ENCODE measurements around the gene CDK6.

The CDK6 gene

DNA sequence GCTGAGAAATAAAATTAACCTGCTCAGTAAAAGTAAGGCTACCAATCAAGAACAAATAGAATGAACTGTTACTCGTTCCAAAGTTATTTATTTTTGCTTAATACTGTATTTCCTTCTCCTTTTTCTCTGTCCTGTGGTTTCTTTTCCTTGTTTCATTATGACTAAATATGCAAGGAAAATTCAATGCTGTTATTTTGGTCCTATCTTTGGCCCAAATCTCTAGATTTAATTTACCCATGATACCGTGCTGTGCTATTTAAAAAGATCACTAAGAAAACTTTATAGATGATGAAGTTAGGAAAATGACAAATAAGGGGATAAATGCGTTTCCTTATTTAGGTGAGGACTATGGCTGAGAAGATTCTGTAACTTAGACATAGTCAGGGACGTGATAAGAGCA lies 200.8 kb downstream of the CDK6 start:
- no peak for DNase-seq

DNA sequence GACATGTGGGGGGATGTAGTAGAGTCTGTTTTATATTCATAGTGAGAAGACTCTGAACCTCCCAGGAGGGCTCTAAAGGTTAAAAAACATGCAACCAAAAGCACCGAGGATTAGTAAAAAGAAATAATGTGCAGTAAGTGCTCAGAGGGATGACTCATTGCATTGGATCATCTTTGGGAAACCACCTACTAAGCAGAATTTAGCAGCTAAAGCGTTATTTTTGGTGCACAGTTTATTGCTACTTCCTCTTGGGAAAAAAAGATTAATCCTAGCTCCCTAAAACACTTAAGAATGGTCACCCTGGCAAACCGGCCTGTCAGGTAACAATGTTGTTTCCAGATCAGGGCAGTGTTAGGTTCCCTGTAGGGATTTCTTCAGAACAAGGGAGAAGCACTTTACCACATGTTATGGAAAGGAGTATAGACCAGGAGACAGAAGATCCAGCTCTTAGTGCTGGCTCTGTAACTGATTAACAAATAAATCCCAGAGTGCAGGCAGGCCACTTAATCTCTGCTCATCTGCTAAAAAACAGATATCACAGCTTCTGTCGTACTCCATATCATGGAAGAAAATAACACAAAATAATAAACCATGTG lies 201.4 kb downstream of the CDK6 start:
- peak; percentile 20 for DNase-seq

DNA sequence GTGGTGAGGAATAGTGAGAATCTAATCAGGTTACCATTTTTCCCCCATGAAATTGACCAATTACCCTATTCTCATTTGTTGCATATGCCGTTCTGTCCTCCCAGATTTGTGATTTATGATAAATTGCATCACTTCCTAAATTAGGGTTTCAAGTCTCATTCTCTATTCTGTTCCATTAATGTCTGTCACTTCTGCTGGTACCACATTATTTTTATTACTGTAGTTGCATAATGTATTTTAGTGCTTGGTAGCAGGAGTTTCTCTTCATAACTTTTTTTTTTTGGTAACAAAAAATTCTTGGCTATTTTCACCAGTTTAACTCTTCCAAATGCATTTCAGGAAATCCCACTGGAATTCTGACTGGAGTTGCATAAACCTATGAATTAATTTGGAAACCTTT lies 202.2 kb downstream of the CDK6 start:
- DNase-seq, result no peak

DNA sequence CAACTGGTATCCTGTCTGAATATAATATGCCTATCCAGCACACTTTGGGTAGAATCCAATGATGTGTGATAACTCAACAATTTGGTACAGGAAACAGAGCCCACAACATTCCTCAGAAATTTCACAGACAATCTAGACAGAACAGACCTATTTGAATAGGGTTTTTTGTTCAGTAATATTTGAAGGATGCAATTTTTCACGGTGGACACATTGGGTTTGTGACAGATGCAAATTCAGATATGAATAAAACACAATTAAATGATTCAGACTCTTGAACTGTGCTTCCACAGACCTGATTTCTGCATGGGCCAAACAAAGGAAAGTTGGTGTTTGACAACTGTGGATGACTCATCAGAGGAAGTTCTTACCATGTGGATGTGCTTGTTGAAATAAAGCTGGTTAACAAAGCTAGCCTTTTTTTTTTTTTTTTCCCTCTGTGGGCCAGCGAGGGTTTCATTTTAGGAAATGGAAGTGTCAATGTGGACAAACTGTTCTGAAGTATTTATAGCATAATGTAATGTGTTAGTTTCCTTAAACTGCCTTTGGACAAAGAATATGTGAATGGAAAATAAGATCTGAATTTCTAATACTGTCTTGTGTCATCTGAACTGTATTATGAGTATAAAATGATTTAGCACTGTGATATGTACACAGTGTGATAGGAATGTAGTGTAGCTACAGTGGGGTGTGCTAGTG lies 203.0 kb downstream of the CDK6 start:
- peak; percentile 72 for DNase-seq

DNA sequence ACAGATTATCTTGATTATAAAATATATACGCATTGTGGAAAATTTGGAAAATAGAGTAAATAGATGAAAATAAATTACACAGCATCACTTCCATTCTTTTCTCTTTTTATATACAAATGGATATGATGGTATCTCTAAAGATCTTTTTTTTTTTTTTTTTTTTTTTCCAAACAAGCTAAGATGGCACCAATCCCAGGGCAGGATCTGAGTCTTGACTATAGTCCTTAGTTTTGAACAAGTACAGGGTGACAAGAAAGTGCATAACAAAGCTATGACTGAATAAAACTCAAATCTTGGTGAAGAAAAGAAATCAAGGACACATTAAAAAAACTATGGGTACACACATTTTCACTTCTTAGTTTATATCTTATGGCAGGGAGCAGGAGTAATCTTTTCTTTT lies 203.6 kb downstream of the CDK6 start:
- peak; percentile 41 for DNase-seq

DNA sequence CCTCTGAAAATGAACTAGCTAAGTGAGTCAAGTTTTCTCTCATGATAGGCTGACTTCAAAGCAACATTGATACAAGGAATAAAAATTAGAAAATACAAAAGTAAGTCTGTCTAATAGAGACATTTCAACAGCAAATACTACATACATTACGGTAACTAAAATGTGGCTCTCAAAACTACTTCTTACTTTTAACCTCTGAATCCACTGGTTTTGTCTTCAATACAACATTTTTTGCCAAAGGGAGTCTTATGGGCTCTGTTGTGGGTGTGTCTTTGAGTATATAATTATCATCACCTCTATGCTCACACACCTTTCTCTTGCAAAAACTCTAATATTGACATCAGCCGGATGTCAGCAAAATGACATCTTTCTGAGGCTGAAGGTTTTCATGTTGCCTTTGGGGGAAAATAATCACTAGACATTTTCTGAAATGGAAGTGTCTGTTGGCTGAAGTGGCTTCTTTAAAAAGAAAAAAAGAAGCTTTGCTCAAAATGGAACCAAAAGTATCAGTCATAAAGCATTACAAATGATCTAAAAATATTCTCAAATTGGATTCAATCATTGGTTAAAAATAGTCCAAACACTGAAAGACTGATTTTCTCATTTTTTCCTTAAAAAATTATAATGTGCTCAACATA lies 204.4 kb downstream of the CDK6 start:
- no peak for DNase-seq

DNA sequence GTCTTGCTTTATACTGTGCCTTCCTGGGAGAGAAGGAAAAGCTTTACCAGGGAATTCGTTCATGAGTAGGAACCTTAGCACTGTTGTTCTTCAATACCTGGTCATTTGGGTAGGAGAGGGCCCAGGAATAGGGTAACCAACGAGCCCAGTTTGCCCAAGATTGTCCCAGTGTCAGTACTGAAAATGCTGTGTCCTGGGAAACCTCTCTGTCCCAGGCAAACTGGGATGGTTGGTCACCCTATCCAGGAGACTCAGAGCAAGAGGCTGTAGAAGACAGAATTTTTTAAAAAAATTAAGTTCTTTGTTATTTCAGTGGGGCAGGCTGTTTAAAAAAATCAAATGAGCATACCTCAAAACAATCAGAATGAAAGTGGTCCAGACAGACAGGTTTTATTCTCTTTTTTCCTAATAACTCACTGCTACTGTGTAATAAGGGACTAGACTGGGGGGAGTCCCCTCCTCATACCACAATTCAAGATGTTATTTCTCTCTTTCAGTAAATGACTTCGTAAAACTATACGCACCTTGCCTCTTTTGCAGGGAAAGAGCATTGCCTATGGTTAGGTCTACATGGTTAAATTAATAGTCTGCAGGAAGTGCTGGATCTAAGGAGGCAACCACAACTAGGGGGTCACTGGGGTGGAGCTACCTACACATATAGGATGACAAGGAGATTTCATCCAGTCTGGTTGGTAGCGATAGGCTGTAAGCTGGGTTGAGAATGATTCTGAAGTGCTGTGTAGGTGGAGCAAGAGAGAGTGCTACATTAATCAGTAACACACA lies 205.1 kb downstream of the CDK6 start:
- DNase-seq, result no peak

DNA sequence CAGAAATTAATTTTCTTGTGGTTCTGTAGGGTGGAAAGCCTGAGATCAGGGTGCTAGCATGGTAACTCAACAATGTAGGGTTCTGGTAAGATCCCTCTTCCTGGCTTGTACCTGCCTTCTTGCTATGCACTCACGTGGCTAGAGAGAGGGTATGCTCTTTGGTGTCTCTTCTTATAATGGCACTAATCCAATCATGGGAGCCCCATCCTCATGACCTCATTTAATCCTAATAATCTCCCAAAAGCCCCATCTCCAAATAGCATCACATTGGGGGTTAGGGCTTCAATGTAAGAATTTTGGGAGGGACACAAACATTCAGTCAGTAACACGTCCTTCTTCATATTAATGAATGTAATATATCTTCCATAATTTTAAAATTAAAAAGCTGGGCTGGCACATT lies 206.6 kb downstream of the CDK6 start:
- DNase-seq, result no peak

DNA sequence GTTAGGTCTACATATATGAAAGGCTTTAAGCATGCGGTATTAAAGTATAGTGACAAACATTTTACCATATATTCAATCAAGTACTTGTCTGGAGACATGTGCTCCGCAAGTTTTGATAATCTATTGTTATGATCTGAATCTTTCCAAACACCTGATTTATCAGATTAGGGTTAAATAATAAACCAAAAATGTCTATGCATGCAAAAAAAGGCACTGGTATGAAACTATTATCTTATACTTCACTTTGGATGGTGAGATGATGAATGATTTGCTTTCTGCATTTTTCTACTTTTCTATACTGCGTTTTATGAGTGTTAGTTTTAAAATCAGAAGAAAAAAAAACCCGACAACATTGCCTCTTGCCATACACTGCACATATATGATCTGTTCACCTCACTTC lies 208.4 kb downstream of the CDK6 start:
- no peak for DNase-seq

DNA sequence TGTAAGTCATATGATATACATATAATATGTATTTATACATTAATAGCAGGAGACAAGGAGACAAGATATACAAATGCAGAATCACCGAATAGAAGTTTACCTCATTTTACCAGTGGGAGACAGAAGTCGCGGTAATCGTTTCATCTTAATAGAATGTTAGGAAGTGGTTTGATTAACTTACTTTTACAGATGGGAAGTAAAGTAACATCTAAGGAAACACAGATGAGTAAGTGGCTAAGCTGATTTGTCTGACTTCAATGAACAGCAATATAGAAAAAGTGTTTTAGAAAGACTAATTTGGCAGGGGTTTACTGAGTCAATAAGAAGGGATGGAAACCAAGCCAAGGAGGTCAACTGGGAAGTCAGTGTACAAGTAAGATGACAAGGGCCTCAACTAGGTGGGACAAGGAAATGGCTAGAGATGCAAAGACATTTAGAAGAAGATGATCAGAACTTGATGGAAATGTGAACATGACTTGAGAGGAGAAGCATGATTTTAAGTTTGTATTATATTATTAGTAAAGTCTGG lies 210.0 kb downstream of the CDK6 start:
- DNase-seq, result no peak

DNA sequence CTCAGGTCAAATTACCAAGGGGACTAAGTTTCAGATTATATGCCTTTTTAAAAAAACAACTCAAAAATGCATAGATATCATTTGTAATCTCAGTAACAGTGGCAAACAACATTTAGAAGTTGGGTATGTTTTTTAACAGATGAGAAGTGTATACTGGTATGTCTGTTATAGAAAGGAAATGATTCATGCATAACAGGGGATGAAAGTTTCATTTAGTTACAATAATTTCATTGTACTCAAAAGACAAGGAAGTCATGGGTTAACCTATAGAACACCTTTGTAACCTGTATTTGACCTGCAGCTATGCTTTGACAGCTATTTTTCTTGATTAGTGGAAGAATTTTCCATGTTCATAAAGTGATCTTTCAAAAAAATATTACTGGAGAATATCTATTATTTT lies 210.8 kb downstream of the CDK6 start:
- DNase-seq, result no peak

DNA sequence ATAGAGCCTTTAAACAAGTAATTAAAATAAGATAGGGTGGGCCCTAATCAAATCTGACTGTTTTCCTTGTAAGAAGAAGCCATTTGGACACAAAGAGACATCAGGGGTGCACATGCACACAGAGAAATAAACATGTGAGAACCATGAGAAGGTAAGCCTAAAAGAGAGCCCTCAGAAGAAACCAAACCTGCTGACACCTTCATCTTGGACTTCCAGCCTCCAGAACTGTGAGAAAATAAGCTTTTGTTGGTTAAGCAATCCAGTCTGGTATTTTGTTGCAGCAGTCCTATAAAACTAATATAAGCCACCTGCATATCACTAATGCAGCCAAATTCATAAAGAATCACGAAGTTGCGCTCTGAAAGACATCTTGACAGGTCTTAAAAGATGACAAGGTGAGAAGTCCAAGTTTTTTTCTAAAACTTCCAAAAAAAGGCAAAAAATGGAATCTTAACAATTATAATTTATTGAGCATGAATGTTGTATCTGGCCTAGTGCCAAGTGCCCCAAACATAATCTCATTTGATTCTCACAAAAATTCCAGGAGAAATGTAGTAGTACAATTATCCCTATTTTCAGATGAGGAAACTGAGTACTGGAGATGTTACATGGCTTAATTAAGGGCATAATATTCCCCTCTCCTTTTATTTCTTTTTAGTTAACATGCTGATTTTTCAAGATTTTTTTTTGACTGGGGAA lies 211.9 kb downstream of the CDK6 start:
- no peak for DNase-seq

DNA sequence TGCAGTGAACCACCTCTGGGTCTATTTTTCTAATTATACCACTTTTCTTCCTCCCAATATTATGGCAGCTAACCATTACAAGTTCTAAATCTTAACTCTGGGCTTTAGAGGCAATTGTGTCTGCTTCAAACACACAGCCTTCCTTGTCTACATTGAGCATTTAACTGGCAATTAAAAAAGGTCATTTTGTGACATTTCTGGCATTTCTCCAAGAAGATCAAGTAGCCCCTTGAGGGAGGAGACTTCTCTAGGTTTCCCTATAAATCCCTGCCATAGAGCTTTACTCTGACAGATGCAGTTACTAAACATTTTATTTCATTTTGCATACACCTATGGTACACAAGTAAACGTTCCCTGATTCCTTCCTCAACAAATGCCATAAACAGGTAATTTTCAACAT lies 212.8 kb downstream of the CDK6 start:
- no peak for DNase-seq

DNA sequence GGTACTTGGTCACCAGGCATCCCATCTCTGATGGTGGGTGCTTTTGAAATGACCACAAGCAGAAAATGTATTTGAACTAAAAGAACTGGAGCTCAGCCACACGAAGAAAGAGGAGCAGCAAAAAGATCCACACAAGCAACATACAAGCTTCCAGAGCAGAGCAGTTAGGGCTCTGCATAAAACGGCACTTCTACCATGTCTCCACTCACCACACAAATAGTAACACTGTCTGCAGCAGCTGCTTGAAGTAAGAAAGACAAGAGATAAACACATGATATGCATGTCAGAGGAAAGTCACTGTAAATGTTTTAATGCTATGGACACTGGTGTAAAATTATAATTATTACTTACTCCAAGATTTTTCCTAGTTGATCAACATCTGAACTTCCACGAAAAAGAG lies 213.7 kb downstream of the CDK6 start:
- no peak for DNase-seq

DNA sequence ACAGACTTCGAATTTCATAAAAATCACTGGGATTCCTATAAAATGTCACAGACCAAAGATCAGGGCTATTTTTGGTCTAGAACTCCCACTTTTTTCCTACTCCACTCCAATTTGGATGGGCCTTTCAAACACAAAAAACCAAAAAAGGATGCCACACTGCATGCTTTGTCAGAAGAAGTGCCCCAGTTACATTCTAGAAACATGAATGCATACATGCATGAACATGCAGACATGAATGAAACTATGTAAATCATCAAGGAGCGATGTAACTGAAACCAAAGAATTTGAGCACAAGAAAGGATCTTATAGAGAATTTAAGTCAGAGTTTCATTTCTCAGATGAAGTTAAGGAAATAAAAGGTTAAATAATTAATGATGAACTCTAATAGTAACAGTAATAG lies 214.3 kb downstream of the CDK6 start:
- no peak for DNase-seq

DNA sequence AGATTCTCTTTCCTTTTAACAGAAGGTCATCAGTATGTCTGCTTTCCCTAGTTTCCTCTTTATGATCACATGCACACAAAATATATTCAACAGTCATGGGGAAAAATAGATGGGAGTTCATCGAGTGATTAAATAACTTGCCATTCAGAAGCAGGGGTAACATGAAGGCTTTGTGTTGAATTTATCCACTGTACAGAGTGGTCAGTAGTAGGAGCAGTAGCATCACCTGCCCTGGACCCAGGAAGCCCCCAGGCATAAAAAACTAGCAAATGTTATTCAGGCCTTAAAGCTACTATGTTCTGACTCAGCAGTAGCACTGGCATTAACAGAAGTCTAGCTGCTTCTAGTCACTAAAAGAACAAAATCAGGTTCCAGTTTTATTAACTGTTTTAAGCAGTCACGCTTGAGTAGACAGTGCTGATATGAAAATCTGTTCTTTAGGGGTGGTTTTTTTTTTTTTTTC lies 214.8 kb downstream of the CDK6 start:
- peak; percentile 7 for DNase-seq

DNA sequence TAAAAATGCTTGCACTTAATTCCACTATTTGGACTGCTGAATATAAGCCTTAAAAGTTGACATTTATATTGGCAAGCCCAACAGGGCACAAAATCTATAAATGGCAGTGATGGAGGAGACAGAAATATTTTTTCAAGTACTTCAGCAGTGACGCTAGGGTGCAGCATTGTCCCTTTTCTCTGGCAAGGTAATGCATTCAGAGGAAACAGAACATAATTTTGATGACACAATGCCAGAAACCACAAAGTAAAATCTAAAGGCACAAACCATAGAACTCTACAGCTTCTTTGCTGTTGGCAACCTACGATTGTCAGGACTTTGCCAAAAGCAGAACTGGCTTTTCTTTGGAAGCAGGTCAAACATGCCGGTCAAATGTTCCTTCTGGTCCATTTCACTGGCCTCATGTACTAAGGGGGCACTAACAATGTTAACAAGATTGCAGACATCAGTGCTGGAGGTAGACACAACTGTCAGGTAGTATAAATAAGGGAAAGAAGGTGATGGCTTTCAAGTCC lies 215.3 kb downstream of the CDK6 start:
- peak; percentile 50 for DNase-seq

DNA sequence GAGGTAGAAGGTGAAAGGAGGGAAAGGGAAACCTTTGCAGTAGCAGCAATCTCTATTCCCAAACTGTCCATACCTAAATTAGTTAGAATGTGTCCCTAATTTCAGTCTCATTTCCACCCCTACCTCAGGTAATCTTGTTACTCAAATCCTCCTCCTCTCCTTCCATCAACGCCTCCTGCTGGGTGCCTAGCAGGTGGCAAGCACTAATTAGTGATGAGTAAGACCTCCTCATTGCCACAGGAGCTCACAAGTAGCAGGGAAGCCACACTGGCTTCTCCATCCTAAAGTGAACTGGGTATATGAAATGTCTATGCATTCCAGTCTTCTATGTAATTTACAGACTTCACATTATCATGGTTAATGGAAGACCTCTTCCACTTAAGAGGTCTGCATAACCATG lies 220.5 kb downstream of the CDK6 start:
- no peak for DNase-seq

DNA sequence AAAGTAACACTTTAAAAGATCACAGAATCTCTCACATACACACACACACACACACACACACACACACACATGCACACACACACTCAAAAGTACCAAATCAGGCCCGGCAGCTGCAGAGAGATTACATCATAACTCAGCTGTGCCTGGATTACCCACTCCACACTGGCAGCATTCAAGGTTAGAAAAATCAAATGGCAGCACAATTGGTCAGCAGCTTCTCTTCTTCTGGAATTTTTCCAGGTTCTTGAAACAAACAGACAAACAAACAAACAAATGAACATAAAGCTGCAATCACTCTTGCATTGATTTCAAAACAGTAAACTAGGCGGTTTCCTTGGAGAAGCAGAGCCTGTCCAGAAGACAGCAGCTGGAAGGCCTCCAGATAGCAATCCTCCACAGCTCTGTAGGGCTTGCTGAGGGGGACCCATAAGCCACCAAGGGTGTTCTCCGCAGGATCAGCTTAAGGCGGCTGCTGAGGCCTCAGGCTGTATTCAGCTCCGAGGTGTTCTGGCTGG lies 221.7 kb downstream of the CDK6 start:
- no peak for DNase-seq

DNA sequence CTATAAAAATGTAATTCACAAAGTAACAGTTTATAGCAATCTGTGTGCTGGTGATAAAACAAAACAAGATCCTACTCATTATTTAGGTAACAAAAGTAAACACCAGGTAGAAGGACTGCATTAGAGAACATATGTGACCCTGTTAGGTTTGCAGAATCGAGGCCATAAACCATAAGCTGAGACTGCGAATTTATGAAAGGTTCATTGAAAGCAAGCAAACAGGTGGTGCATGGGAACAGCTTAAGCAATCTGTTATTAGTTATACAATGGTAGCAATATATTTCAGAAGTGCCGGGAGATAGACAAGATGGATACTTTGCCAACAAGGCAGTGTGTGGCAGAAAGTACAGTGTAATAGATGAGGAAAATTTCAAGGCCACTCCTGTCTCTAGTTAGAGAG lies 222.7 kb downstream of the CDK6 start:
- DNase-seq, result no peak

DNA sequence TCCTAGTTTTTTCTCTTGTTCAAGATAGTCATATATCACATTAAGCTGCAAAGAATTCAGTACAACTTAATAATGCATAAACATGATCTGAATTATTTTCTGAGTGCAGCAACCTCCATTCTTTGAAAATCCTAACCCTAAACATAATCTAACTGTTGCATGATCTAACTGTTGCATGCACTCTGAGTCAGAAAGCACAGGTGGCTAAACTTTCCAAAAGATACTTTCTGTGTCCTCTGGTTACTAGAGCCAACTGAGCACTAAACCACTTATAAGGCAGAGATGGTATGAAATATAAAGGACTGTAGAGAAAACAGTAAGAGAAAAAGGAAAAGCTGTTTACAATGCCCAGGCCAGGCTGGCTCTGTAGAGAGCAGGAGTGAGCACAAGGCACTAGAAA lies 223.2 kb downstream of the CDK6 start:
- no peak for DNase-seq

DNA sequence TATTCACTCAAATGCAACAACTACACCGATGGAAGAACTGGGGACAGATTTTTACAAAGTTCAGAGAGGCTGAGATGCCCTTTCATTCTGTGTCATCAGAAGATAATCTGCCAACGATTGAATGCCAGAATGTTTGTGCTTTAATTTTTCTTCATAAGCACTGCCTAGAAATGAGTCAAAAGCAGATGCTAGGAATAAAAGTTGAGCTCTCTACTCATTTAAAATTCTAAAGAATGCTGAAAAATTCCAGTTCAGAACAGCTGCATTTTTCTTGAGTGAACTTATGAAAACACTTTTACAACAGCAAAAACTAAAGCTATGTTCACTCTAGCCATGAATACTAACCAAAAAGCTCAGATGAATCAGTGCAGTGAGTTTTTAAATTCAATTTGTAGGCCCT lies 223.9 kb downstream of the CDK6 start:
- DNase-seq, result no peak

Measured in amniotic stem cell (primary cell).